NB4 (cell line): ENCODE results near the gene ACOD1.

Experiments
- POLR2A ChIP-seq: IDR thresholded peaks from 2 replicates; pipeline ENCODE4 v1.6.1; 2011; ENCODE audit warnings: mild to moderate bottlenecking; ENCODE audit not compliant: insufficient read length; ENCODE audit errors: extremely low read depth
- TF ChIP-seq, protein P1 (sequence below): IDR thresholded peaks from one replicate; pipeline ENCODE4 v1.5.1; 2012; ENCODE audit warnings: low read depth, low read length

DNA sequence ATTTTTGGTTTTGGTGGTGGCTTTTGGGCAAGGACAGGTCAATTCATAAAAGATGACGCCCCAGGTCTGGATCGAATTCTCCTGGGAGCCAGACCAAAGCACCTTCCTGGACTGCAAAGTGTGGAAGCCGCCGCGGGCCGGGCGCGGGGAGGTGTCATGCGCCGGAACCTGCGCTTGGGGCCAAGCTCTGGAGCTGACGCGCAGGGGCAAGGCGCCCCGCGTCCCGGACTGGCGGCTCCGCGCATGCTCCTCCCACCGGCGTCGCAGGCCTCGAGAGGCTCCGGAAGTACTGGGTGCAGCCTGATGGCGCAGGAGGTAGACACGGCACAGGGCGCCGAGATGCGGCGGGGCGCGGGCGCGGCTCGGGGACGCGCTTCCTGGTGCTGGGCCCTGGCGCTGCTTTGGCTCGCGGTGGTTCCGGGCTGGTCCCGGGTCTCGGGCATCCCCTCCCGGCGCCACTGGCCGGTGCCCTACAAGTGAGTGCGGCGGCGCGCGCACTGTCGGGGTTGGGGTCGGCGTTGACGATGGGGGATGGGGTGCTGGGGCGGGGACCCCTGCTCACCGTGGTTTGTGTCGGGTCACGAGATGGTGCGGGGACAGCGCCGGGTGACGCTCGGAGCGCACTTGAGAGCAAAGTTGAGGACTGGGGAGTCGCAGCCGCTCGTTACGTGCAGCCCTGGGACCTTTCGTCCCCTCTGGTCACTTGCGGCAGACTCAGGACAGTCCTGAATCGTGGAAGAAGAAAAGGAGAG lies 43.7 kb downstream of the ACOD1 start, which contains the start of gene CLN5:
- TF ChIP-seq, protein P1, sequence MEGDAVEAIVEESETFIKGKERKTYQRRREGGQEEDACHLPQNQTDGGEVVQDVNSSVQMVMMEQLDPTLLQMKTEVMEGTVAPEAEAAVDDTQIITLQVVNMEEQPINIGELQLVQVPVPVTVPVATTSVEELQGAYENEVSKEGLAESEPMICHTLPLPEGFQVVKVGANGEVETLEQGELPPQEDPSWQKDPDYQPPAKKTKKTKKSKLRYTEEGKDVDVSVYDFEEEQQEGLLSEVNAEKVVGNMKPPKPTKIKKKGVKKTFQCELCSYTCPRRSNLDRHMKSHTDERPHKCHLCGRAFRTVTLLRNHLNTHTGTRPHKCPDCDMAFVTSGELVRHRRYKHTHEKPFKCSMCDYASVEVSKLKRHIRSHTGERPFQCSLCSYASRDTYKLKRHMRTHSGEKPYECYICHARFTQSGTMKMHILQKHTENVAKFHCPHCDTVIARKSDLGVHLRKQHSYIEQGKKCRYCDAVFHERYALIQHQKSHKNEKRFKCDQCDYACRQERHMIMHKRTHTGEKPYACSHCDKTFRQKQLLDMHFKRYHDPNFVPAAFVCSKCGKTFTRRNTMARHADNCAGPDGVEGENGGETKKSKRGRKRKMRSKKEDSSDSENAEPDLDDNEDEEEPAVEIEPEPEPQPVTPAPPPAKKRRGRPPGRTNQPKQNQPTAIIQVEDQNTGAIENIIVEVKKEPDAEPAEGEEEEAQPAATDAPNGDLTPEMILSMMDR, result no peak
- TF ChIP-seq POLR2A, result peak; percentile 93
